OCI-LY1 (cell line): ENCODE data around the gene REXO2.

Source experiments
- CTCF ChIP-seq: fragments of 200-600 bp; sonication (generic), shearing (Covaris generic); IDR thresholded peaks from 2 replicates; pipeline ENCODE4 v1.5.1; 2017; ENCODE audit warnings: mild to moderate bottlenecking, antibody characterized with exemption, low read length, moderate library complexity, mixed read lengths
- EZH2 ChIP-seq: fragments of 200-600 bp; sonication (generic), shearing (Covaris generic); IDR thresholded peaks from 2 replicates; pipeline ENCODE4 v1.8.0; 2017; ENCODE audit warnings: borderline replicate concordance, mixed run types, mild to moderate bottlenecking, antibody characterized with exemption, low read length, moderate library complexity, mixed read lengths

GRCh38 chr11:114483929-114484328, 44.7 kb downstream of the REXO2 start:
- TF ChIP-seq CTCF (no peak), EZH2 (no peak)
